ENCODE results near the gene DNAJC10. TPM values are rescaled to one million over a fixed set of nuclear protein-coding genes. Genes with fewer than 3 reads are reported as not detected.

The DNAJC10 gene
- total and polyA plus RNA-seq, 2 donors (not counting 3 experiments of a cell fraction or from before 2014, with no cell fraction given), result 45.1 to 201 TPM

DNA sequence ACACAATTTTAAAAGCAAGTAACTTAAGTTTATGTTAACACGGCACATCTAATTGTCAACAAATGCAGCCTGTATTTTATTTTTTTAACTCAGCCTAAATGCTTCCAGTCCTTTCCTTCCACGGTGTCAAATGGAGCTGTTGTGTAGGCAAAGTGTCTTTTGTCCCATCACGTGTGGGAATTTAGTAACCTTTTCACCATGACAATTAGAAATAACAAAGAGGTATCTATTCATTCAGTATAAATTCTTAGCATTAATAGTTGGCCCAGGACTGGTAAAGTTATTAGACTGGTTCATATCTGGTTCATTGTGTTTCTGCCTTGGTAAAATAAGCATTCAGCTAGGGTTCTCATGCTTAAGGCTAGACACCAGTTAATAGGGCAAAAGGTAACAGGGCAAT is 102.4 kb downstream of the DNAJC10 start:
- Histone ChIP-seq H3K27ac (ENCODE audit: insufficient read depth, low read depth, low read length) (no peak overlapping the region), H3K4me3 (replicated peaks in 1 of 3; ENCODE audit: insufficient read depth in 1 of 3, low read depth in 1 of 3, low read length in 3 of 3) (no peak overlapping the region), H3K27me3 (ENCODE audit: control insufficient read depth in 2 of 2, insufficient read depth in 2 of 2, low read length in 2 of 2) (peaks cover 1 to 3% of the 10 kb centered on the region in 2 experiments), H3K9me1 (replicated peaks; ENCODE audit: control insufficient read depth, extremely low read depth, insufficient read depth, low read length) (no peaks in the 10 kb centered on the region), H3K79me2 (ENCODE audit: control insufficient read depth, insufficient read depth, low read length) (no peaks in the 10 kb centered on the region), H3K4me2 (ENCODE audit: insufficient read depth, low read length) (no peak overlapping the region), H3K9ac (replicated peaks; ENCODE audit: extremely low read depth, insufficient read depth, low read length) (no peak overlapping the region), H3K36me3 (ENCODE audit: control insufficient read depth in 2 of 2, extremely low read depth in 1 of 2, insufficient read depth in 2 of 2, low read length in 2 of 2) (no peaks in the 10 kb centered on the region), H4K20me1 (replicated peaks; ENCODE audit: control insufficient read depth, extremely low read depth, insufficient read depth, low read length) (no peaks in the 10 kb centered on the region), H3K4me1 (ENCODE audit: control insufficient read depth, extremely low read depth, insufficient read depth, low read length) (no peaks in the 10 kb centered on the region), H2AFZ (ENCODE audit: low read depth, low read length) (no peak overlapping the region), H3K9me3 (replicated peaks; ENCODE audit: control insufficient read depth, insufficient read depth, low read length) (no peaks in the 10 kb centered on the region)
- CTCF ChIA-PET, result no interaction called here
- POLR2A ChIA-PET, result no interaction called here
- FAIRE-seq (no peak), DNase-seq (ENCODE audit: low read depth, low spot score) (no peak)
- dilution Hi-C loops (cut with MboI; ENCODE audit: extremely low pct_ligation_motif_present, low sequenced_read_pairs) (no loop called here), intact Hi-C loops (cut with micrococcal nuclease) (no loop called here)
- BruUV-seq (replicated peaks), result no TSS peak
- TF ChIP-seq JUN (IDR thresholded peaks at IDR 0.05; ENCODE audit: borderline replicate concordance, insufficient read depth, insufficient read length, low read depth) (no peak), GATA2 (IDR thresholded peaks at IDR 0.05; ENCODE audit: insufficient read depth, insufficient read length, low read depth, low read length) (no peak), POLR2A (IDR thresholded peaks at IDR 0.05; ENCODE audit: low read depth, low read length) (no peak), EZH2 (IDR thresholded peaks at IDR 0.05; ENCODE audit: borderline replicate concordance, low read depth, low read length, severe bottlenecking) (no peak), FOS (IDR thresholded peaks at IDR 0.05; ENCODE audit: borderline replicate concordance, insufficient read depth, low read length) (no peak), POLR2AphosphoS5 (IDR thresholded peaks at IDR 0.05; ENCODE audit: insufficient read depth, low read depth, low read length) (no peak), MYC (IDR thresholded peaks at IDR 0.05; ENCODE audit: low read depth, low read length) (no peak)

DNA sequence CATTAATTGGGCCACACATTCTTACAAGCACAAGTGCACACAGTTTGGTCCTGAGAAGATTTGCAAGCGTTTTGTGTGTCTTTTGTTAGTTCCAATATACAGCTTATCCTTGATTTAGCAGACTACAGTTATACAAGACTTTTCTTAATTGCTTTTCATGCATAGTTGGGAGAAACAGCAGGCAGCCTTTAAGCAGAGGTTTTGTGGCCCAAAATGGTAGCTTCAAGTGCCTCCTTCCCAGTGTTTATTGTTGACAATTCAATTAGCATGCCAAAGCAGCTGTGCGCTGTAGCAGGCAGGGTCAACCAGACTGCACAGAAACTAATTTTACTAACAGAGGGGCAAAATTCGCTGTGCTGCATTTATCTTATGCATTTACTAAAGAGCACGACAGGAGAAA is 102.9 kb downstream of the DNAJC10 start:
- no peaks in the 10 kb centered on the region for H3K9me1 ChIP-seq (replicated peaks; ENCODE audit: control insufficient read depth, extremely low read depth, insufficient read depth, low read length)
- DNase-seq (ENCODE audit: low read depth, low spot score), result no peak
- dilution Hi-C loops (cut with MboI; ENCODE audit: extremely low pct_ligation_motif_present, low sequenced_read_pairs) (no loop called here), intact Hi-C loops (cut with micrococcal nuclease) (no loop called here)
- TF ChIP-seq, protein P1, sequence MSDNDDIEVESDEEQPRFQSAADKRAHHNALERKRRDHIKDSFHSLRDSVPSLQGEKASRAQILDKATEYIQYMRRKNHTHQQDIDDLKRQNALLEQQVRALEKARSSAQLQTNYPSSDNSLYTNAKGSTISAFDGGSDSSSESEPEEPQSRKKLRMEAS (IDR thresholded peaks at IDR 0.05; ENCODE audit: insufficient read depth, insufficient read length), result no peak
- no peak for TF ChIP-seq EZH2 (IDR thresholded peaks at IDR 0.05; ENCODE audit: borderline replicate concordance, low read depth, low read length, severe bottlenecking)
- TF ChIP-seq JUN (IDR thresholded peaks at IDR 0.05; ENCODE audit: borderline replicate concordance, insufficient read depth, insufficient read length, low read depth), result no peak
- H3K27me3 ChIP-seq (ENCODE audit: control insufficient read depth in 2 of 2, insufficient read depth in 2 of 2, low read length in 2 of 2), result peaks cover 0 to 3% of the 10 kb centered on the region in 2 experiments
- no peak overlapping the region for H3K4me2 ChIP-seq (ENCODE audit: insufficient read depth, low read length)
- H3K4me1 ChIP-seq (ENCODE audit: control insufficient read depth, extremely low read depth, insufficient read depth, low read length), result no peaks in the 10 kb centered on the region
- BruUV-seq (replicated peaks), result no TSS peak
- H3K9ac ChIP-seq (replicated peaks; ENCODE audit: extremely low read depth, insufficient read depth, low read length), result no peak overlapping the region
- ChIA-PET CTCF (interaction anchor here (1.0 kb wide), 1 partner anchor 12 kb away, joined by 3 read pairs; no protein-coding TSS in a partner anchor), POLR2A (no interaction called here)
- no peaks in the 10 kb centered on the region for H3K36me3 ChIP-seq (ENCODE audit: control insufficient read depth in 2 of 2, extremely low read depth in 1 of 2, insufficient read depth in 2 of 2, low read length in 2 of 2)
- no peaks in the 10 kb centered on the region for H4K20me1 ChIP-seq (replicated peaks; ENCODE audit: control insufficient read depth, extremely low read depth, insufficient read depth, low read length)
- no peak overlapping the region for H3K27ac ChIP-seq (ENCODE audit: insufficient read depth, low read depth, low read length)
- H3K9me3 ChIP-seq (replicated peaks; ENCODE audit: control insufficient read depth, insufficient read depth, low read length), result no peaks in the 10 kb centered on the region
- no peak overlapping the region for H2AFZ ChIP-seq (ENCODE audit: low read depth, low read length)
- no peak overlapping the region for H3K4me3 ChIP-seq (replicated peaks in 1 of 3; ENCODE audit: insufficient read depth in 1 of 3, low read depth in 1 of 3, low read length in 3 of 3)
- H3K79me2 ChIP-seq (ENCODE audit: control insufficient read depth, insufficient read depth, low read length), result no peaks in the 10 kb centered on the region
- FAIRE-seq, result no peak
